HG03196 (cell line): ENCODE data around the gene QSER1.

Experiments
- ATAC-seq: cut with Tn5 transposase; IDR thresholded peaks from one replicate; pipeline ENCODE4 v1.9.1; 2021; ENCODE audit not compliant: unreplicated experiment

The QSER1 gene

DNA sequence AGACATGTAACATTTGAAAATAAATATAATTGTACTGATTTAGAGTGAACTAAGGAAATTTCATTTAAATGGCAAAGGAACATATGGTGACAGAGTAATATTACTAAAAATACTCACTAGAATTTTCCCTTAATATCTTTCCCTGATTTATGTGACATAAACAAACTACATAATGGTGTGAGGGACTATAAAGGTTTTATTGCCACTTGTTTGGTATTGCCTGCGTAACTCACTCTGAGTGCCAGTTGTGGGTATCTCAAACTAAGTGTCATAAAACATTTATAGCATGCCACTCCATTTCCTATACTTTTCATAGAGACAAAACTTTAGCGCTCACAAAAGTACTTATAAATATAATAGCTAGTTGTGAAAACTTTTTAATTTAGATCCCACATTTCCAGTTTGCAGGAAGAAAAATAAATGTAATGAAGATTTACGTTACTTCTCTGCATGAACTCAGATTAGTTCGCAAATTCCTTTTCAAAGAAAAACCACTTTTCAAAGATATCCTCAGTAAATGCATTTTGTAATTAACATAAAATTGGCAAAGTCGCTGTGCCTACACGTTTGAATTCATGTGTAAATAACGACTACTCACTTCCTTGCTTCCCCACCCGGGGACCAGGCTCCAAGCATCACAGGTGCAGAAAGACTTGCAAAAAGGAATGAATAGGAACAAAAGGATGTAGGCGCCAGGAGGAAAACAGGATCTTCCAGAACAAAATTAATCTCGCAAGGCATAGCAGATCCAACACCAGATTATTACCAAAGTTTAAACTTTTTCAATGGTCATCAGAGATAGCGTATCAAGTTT is 1.6 kb upstream of the QSER1 start:
- no peak for ATAC-seq

DNA sequence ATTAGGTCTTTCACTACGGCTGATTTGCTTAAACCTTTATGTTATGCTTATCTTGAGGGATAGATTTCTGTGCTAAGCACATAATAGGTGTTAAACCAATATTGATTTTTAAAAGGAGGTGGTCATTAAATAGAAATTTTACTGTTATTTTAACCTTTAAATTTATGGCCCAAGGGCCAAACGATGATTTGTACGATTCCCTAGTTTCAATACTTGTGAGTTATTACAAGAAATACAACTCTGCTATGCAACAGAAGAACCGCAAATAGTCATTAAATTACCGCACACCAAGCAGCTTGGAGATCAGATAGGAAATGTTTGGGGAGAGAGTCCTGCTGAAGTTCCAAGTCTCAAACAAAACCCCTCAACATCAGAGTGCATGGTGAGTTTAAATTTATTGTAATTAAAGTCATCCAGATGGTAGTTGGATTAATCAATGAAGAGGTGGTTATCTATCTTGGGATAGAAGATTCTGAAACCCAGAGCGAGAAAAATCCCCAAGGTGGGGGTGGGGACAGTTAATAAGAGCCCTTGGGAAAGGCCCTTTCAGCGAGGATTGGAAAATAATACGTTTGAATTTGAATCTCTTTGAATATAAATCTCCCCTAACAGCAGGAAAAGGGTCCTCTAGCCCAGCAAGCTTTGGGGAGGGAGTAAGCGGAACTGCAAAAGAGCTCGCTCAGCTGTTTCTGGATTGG is 805 bp upstream of the QSER1 start:
- peak; percentile 9 for ATAC-seq

DNA sequence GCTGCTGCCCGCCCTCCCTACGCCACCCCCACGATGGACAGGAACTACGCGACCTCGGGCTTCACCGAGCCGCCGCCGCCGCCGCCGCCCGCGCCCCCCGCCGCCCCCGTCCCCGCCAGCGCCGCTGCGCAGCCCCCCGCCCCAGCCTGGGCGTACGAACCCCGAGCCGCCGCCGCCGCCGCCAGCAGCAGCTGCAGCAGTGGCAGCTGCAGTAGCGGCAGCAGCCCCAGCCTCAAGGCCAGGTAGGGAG is 407 bp downstream of the QSER1 start:
- no peak for ATAC-seq

DNA sequence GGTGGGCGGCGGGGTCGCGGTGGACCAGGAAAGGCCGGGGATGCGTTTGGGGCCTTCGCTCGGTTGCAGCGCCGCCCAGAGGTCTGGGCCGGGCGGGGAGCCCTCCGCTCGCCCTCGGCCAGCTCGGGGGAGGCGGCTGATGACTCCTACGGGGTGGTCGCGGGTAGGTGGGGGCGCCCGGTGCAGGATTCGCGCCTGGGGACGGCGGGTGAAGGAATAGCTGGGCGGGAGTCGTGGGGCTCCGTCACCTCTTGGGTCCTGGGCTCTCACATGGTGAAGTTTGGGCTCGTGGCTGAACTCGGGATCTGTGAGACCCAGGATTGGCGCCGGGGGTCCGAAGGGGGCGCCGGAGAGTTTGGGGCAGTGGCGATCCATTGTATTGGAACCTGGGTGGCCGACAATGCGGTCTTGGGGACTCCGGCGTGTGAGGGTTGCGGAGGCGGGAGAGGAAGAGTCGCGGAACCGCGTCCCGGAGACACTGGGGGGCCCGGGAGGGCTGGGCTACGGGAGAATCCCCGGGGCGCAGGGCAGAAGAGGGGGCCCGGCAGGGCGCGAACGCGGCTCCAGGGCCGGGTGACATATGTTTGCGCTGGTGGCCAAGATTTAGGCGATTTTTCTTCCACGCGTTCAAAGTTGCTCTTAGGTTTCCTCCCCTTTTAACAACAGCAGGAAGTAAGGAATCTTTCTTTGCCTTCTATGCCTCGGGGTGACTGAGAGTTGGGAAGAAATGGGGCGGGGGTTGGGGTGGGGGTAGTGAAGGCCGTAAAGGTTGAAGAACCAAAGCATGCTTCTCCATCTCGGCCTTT is 935 bp downstream of the QSER1 start:
- ATAC-seq, result peak; percentile 26

DNA sequence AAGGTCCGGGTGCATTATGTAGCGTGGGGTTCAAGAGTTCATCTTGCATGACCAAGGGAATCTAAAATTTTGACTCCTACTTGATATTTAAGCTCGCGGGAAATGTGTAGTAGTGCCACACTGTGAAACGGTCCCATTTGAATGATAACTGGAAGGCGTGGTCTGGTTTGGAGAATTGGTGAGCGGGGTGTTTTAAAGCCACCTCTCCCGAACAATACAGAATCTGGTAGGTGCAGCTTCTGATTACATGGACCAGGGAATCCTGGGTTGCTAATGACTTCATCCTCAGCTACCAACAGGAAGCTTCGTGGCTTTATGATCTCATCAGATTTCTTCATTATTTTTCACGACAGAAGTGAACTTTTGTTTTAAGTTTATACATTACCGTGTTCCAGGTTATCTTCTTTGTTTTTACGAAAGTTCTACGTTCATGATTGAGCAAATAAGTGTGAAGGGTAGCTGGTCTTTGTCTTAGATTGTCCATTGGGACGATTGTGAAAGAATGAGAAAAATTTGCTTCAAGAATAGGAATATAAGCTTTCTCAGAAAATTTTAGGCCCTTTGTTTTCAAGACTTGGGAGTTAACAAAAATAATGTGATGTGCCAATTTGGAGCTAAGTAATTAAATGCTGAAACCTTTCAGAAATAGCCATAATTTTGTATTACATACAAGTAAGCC is 1.7 kb downstream of the QSER1 start:
- peak; percentile 28 for ATAC-seq

DNA sequence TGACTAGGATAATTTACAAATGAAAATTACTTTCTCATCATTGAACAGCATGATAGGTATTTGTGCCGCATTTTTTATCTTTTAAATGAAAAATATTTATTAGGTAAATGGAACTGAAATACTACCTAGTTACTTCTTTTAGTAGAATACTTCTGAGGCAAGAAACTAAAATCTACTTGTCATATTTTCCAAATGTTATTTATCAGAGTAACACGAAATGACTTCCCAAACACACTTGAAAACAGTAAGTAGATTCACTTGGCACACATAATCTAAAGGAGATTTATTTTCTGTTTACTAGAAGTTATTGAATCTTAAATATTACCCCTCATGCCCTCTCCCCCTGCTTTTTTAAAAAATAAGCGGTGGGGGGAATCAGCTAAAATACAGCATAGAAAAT is 2.3 kb downstream of the QSER1 start:
- no peak for ATAC-seq

DNA sequence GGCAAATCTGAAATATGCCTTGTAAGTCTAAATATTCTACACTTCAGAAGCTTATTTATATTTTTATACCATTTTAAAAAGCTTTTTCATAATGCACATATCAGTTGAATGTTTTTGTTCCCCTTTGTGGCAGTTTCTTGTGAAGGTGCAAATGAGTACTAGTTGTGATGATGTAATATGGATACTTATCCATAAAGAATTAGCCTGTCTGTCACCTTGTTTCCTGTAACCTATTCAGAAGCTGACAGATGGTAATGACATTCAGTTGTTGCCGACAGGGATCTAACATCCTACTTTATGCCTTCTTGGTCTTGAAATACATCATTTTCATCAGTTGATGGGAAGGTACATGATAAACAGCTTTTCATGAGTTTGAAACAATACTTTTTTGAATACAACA is 2.9 kb downstream of the QSER1 start:
- no peak for ATAC-seq

DNA sequence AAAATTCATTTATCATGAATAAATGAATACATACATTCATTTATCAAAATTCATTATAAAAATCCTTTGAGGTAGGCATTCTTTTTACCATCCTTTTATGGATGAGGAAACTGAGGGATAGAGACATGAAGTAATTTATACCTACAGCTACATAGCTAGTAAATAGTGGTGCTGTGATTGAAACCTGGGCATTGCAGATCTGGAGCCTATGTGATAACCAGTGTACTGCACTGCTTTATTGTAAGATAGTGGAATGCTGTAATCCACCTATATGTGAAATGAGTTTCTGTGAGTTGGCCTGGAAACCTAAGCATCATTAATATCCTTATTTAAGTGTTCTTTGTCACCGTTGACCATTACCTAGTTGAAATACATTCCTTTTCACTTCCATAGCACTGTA is 4.5 kb downstream of the QSER1 start:
- no peak for ATAC-seq

DNA sequence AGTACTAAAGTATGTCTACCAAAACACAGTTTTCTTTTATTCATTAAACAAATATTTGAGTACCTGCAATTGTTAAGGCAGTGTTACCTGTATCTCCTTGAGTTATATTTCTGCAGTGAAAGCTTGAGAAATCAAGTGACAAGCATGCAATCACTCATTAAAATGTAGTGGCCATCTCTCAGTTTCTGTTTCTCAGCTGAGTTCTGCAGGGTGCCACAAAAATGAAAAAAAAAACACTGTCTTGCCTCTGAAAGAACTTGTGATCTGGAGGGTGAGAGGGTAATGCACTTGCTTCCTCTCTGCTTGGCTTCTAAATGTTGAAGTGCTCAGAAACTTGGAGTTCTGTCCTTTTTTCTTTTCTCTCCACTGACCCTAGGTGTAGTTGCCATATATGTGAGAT is 6.8 kb downstream of the QSER1 start:
- ATAC-seq, result peak; percentile 60

DNA sequence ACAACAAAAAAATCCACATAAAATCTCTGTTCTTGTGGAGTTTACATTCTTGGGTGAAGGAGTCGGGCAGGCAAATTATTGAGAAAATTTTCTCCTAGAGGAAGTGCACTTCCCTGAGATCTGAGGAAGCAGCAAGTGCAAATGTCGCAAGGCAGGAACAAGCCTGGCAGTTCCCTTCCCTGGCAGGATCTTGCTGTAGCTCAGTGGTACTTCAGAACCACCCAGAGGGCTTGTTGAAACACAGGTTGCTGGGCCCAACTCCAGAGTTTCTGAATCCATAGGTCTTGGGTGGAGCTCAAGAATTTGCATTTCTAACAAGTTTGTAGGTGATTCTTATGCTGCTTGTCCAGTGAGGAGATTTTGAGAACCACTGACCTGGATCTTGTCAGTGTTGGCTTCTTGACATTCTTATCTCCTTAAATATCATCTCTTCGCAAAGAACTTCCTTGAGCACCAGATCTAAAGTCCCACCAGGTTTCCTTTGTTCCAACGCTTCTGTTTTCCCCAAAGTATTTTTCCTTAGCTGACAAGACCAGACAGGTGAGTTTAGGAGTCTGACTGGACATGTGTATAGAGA is 9.6 kb downstream of the QSER1 start:
- no peak for ATAC-seq

DNA sequence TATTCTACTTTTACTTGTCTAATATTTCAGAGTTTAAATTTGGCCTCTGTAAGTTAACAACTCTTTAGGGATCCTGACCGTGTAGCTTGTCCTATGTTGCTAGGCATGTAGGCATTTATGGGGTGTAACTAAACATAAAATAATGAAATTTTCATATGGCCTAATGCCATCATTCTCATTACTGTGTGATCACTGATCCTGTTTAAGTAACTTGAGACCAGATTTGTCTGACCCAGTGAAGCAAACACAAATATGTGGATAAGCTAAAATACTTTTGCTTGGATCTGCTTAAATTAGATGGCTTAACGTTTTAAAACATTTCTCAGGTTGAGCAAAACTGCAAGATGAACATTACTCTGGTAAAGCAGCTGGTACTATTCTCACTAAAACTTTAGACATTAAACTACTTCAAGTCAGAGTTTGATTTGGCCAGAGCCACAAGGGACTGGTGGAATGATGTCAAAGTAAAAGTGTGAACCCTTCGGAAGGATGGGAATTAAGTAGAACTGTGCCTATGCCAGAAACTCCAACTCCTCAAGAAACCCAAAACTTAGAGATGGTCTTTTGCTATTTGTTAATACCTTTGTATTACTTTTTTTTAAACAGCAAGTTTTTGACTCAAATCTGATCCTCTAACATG is 12.5 kb downstream of the QSER1 start:
- no peak for ATAC-seq

DNA sequence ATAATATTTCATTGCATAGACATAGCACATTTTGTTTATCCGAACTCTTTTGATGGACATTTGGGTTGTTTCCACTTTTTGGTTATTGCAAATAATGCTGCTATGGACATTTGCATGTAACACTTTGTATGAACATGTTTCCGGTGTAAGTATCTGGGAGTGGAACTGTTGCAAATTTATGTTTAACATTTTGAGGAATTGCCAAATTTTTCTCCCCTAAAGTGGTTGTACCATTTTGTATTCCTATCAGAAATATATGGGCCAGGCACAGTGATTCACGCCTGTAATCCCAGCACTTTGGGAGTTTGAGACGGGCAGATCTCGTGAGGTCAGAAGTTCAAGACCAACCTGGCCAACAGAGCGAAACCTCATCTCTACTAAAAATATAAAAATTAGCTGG is 16.0 kb downstream of the QSER1 start:
- ATAC-seq, result no peak

DNA sequence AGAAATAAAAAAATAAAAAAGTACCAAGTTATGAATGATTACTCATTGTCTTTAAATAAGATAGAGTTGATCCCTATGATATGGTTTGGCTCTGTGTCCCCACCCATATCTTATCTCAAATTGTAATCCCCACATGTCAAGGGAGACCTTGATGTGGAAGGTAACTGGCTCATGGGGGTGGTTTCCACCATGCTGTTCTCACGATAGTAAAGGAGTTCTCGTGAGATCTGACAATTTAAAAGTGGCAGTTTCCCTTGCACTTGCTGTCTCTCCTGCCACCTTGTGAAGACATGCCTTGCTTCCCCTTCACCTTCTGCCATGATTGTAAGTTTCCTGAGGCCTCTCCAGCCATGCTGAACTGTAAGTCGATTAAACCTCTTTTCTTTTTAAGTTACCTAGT is 18.8 kb downstream of the QSER1 start:
- ATAC-seq, result no peak

DNA sequence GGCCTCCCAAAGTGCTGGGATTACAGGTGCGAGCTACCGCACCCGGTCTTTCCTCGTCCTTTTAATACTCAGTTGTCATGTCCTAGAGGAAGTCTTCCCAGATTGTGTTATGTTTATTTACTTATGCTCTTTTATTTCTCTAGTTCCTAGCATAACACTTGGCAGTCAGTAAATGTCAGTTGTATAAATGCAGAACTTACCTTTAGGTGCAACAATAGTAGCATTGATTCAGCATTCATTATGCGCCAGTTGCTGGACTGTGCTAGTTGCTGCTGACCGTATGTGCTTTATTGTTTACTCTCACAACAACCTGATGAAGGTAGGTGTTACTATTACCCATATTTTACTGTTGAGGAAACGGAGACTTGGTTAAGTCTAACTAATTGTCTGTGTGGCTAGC is 20.8 kb downstream of the QSER1 start:
- ATAC-seq, result no peak

DNA sequence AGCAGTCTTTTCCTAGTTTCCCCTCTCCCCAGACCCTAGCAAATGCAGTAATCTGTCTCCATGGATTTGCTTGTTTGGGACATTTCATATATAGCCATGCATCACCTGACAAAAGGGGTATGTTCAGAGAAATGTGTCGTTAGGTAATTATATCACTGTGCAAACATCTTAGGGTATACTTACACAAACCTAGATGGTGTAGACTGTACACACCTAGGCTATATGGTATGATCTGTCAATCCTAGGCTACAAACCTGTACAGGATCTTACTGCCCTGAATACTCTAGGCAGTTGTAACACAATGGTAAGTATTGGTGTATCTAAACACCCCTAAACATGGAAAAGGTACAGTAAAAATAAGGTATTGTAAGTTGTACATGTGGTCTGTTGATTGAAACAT is 23.8 kb downstream of the QSER1 start:
- ATAC-seq, result no peak

DNA sequence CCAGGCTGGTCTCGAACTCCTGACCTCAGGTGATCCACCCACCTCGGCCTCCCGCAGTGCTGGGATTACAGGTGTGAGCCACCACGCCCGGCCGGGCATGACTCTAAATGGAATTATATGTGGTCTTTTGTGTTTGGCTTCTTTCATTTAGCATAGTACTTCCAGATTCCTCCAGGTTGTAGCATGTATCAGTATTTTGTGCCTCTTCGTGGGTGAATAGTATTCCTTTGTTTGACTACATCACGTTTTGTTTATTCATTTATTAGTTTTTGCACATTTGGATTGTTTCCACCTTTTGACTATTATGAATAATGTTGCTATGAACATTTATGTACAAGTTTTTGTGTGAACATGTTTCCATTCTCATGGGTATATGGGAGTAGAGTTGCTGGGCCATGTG is 24.4 kb downstream of the QSER1 start:
- no peak for ATAC-seq

DNA sequence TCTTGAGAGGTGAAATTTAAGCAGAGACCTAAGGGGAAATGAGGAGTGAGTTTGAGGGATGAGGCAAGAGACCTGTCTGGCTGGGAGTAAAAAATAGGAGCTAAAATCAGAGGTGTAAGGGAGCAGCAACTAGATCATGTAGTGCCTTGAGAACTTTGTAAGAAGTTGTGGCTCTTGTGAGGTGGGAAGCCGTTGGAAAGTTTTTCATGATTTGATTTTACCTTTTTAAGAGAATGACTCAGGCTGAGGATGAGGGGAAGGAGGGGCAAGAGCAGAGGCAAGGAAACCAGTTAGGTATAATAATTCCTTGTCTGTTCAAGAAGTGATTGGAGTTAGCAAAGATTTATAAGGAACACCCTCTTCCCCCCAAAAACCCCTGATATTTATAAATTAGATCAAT is 25.8 kb downstream of the QSER1 start:
- no peak for ATAC-seq

DNA sequence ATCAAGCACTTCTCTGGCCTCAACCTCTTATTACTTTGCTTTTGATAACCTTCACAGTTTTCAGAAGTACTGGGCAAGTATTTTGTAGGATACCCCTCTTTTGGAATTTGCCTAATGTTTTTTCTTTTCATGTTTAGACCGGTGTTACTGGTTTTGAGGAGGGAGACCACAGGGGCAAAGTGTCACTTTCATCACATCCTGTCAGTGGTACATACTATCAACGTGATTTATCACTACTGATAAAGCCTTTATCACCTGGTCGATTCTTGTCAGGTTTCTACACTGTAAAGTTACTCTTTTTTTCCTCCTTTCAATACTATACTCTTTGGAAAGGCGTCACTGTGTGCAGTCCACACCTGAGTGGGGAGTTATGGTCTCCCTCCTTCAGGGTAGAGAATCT is 26.7 kb downstream of the QSER1 start:
- ATAC-seq, result no peak

DNA sequence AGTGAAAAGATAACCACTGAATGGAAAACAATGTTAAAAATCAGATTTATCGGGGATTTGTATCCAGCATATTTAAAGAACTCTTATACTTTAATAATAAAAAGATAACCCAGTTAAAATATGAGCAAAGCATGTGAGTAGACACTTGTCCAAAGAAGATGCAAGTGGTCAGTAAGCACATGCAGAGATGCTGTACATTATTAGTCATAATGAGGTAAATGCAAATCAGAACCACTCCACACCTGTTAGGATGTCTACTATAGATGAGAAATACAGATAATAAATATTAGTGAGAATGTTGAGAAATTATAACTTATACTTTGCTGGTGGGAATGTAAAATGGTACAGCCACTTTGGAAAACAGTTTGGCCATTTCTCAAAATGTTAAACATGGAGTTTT is 28.0 kb downstream of the QSER1 start:
- no peak for ATAC-seq

DNA sequence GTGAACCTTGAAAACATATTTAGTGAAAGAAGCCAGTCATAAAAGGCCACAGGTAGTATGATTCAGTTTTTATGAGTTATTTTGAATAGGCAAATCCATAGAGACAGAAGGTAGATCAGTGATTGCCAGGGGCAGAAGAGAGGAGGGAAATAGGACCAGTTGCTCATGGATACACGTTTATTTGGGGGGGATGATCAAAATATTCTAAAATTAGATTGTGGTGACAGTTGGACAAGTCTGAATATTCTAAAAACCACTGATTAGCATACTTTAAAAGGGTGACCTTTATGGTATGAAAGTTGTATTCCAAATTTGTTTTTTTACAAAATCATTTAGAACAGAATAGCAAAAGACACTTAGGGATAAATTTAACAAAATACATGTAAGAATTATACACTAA is 28.6 kb downstream of the QSER1 start:
- ATAC-seq, result no peak

DNA sequence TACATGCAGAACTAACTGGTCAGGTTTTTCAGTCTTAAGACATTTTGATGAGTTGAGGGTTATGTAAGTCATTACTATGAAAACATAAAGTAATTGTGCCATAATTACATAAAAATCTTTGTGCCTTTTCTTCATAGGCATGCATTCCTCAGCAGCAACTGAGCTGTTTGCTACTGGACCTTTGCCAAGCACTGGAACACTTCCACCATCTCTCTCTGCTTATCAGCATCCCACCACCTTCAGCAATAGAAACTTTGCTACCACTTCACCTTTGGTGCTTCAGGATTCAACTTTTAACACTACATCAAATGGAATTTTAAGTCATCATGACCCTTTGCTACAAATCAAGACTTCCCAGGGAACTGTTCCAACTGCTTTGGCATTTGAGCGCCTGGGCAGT is 39.0 kb downstream of the QSER1 start:
- ATAC-seq, result no peak
